ENCODE results near the gene NDUFS1.
"Not testable (repeated sequence)": the region's sequence is repeated elsewhere in the genome, so short reads cannot be mapped to it uniquely, and the experiment has no call there.

The NDUFS1 gene

DNA sequence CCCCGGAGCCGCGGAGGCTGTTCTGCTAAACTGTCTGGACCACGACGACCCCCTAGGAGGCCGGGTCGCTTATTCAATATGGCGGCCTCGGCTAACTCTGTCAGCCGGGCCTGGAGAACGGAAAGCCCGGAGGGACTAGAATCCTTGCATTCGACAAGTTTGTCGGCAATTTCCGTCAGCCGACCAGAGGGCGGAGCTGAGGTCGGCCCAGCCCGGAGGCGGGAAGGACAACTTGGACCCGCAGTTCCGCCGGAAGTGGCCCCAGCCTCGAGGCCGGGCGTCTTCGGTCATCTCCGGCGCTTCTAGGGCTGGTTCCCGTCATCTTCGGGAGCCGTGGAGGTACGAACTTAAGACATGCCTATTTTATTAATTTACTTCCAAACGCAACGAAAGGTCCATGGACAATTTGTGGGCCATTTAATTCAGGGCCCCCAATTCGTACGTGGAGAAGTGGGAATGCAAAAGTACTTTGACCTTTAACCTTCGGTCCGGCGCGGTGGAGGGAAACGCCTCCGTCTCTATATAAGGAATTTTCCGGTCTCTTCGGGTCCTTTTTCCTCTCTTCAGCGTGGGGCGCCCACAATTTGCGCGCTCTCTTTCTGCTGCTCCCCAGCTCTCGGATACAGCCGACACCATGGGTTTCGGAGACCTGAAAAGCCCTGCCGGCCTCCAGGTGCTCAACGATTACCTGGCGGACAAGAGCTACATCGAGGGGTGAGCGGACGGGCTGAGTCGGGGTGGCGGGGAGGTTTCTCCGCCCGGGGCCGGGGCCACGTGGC is at the start of gene NDUFS1, which contains the start of gene EEF1B2:
TSS of gene NDUFS1 (minus strand) at position 99 of the 779 bp plus-strand sequence. CDS start 5,766 bp downstream, outside the sequence.
TSS of gene EEF1B2 (plus strand) at position 550 of the 779 bp plus-strand sequence. CDS start at position 635, 85 bp downstream.
- peak; percentile 94 for DNase-seq

- no peak for DNase-seq
These were observed 49.7 kb upstream of the NDUFS1 start for GRCh38 chr2:206208900-206209299.

DNA sequence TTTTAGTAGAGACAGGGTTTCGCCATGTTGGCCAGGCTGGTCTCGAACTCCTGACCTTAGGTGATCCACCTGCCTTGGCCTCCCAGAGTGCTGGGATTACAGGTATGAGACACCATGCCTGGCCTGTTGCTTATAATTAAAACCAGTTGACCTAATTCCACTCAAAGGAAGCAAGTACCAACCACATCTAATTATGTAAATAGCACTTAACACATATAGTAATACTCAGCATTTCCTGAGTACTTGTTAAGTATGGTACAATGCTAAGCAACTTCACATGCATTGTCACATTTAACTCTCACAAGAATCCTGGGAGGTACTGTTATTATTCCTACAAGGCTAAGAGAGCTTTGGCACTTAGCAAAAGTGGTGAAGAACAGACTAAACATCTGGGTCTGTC is 48.1 kb upstream of the NDUFS1 start:
- not testable (repeated sequence) for DNase-seq

GRCh38 chr2:206204710-206205109 is 45.5 kb upstream of the NDUFS1 start:
- DNase-seq, result no peak

DNA sequence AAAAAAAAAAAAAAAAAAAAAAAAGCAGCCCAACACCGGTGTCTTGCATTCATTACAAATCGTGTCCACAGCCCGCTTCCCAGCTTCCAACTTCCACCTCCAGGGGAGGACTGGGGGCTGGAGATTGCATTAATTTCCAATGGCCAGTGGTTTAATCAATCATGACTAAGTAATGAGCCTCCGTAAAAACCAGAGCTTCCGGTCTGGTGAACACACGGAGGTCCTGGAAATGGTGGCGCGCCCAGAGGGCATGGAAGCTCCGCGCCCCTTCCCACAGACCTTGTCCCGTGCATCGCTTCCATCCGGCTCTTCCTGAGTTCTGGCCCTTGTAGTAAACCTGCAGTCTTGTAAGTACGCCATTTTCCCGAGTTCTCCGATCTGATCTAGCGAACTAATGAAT is 44.1 kb upstream of the NDUFS1 start:
- no peak for DNase-seq

DNA sequence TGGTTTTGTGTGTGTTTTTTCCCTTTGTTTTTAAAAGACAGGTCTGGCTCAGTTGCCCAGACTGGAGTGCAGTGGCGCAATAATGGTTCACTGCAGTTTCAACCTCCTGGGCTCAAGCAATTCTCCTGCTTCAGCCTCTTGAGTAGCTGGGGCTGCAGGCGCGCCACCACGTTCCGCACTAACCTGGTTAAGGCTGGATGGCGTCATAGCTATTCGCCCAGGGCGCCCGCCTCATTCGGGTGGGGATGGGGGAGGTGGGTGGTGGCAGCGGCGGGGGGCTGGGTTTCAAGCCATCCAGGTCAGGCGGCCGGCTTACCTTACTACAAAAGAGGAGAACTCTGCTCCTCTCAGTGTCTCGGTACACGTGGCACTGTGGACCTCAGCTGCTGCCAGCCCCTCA is 43.2 kb upstream of the NDUFS1 start:
- DNase-seq, result no peak

- DNase-seq, result no peak
These were observed 42.0 kb upstream of the NDUFS1 start for GRCh38 chr2:206201075-206201848.

- DNase-seq, result no peak
These were observed 39.4 kb upstream of the NDUFS1 start for GRCh38 chr2:206198677-206199076.

- DNase-seq, result no peak
These were observed 34.6 kb upstream of the NDUFS1 start for GRCh38 chr2:206193671-206194357.

DNA sequence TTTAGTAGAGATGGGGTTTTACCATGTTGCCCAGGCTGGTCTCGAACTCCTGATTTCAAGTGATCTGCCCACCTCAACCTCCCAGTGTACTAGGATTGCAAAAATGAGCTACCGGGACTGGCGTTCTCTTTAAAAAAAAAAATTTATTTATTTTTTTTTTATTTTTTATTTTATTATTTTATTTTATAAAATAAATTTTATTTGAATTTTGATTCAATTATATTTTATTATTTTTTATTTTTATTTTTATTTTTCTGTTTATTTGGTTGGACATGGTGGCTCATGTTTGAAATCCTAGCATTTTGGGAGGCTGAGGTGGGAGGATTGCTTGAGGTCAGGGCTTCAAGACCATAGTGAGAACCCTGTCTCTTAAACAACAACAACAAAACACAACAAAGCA is 32.9 kb upstream of the NDUFS1 start:
- no peak for DNase-seq

- no peak for DNase-seq
These were observed 31.4 kb upstream of the NDUFS1 start for GRCh38 chr2:206190689-206191088.

DNA sequence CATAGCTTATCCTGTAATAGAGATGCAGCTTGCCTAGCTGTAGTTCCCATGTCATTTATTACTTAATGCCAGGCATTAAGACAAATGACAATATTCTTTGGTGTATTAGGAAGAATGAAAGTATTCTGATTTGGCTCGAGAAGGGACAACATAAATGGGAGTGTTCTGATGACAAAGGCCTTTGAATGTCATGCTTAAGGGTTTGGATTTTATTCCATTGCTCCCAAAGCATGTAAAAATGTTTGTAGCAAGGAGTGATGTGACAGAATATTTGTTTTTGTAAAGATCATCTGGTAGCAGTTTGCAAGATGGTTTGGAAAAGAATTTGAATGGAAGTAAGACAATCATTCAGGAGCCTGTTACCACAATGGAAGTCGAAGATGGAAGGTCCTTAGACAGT is 30.9 kb upstream of the NDUFS1 start:
- no peak for DNase-seq

- no peak for DNase-seq
These were observed 30.4 kb upstream of the NDUFS1 start for GRCh38 chr2:206189691-206190090.

GRCh38 chr2:206181526-206181925 is 22.3 kb upstream of the NDUFS1 start:
- DNase-seq, result not testable (repeated sequence)

DNA sequence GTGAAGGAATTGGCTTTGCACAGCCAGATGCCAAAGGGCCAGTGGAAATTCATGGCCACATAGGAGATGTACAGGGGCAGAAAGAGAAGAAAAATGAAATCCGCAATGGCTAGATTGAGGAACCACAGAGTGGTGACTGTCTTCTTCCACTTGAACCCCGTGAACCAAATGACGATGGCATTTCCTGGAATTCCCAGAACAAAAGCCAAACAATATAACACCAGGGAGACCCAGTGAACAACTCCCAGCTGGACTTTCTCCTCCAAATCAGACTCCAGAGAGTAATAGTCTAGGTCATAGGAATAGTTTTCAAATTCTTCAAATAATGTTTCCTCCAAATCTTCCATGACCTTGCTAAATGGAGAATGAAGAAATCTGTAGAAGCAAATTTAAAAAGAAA is 17.7 kb upstream of the NDUFS1 start:
- DNase-seq, result no peak

- no peak for DNase-seq
These were observed 16.9 kb upstream of the NDUFS1 start for GRCh38 chr2:206176121-206176520.

- DNase-seq, result no peak
These were observed 13.9 kb upstream of the NDUFS1 start for GRCh38 chr2:206173147-206173546.

GRCh38 chr2:206171624-206172397 is 12.6 kb upstream of the NDUFS1 start:
- DNase-seq, result not testable (repeated sequence)

- DNase-seq, result not testable (repeated sequence)
These were observed 9.0 kb upstream of the NDUFS1 start for GRCh38 chr2:206168230-206168629.

- no peak for DNase-seq
These were observed 5.1 kb upstream of the NDUFS1 start for GRCh38 chr2:206164261-206164862.

DNA sequence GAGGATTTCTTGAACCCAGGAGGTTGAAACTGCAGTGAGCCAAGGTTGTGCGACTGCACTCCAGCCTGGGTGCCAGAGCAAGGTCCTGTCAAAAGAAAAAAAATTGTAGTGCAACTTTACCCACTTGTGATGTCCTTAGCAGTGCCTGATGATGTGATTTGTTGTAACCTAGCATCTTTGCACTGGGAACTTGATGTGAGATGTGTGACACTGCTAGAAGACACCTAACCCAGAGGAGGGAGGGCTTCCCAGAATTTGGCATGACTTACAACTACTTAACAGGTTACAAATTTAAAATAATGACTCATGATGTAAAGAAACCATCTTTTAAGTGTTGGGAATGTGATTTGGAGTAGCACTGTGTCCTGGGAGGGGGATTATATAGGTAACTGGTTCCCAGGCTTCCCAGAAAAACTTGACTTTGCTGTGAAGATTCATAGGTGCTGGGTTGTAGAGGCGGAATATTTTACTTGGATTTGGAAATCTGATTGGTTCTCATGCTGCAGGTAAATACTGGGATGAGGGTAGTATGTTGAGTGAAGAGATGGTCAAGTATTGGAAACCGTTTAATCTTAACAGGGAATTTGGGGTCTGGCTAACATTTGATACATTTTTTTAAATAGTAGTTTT is 4.1 kb upstream of the NDUFS1 start:
- DNase-seq, result no peak

DNA sequence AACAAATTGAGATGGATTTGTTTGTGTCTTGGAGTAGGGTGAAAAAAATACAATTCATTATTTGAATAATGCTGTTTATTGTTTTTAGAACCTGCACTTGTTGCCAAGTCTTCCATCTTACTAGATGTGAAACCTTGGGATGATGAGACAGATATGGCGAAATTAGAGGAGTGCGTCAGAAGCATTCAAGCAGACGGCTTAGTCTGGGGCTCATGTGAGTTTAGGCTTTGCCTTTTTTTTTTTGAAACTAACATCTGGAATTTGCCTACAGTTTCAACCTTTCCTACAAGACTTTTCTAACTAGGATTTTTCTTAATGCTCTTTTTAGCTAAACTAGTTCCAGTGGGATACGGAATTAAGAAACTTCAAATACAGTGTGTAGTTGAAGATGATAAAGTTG is 3.2 kb upstream of the NDUFS1 start:
- DNase-seq, result not testable (repeated sequence)

Measured in DMS79 (cell line).